ENCODE results near the gene MYO1F.

MYO1F gene

DNA sequence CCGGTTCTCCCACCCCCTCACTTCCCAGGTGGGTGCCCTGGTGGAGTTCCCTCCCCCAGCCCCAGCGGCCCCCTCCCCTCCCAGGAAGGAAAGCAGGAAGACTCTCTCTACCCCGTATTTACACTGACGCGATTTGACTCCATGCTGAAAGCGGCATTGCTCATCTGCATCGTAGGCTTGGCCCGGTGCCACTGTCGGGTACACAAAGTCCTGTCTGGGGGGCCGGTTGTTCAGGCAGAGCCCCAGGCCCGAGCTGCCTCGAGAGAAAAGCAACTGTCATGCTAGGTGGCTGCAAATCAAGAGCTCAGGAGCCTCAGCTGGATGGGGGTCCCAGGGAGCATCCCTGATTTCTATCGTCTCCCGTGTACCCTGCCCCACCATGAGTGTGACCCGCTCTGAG, 18.4 kb upstream of the MYO1F start:
- TF ChIP-seq CTCF (IDR thresholded peaks at IDR 0.05), result no peak
- no peaks in the 10 kb centered on the region for H3K27me3 ChIP-seq
- no peaks in the 10 kb centered on the region for H3K9me3 ChIP-seq
- no peak overlapping the region for H3K4me3 ChIP-seq
- intact Hi-C loops (cut with DNase I; ENCODE audit: low total_unique reads), result no loop called here
- no peak for DNase-seq
- peak overlapping the region in 1 of 2 donors; percentile 10 for H3K27ac ChIP-seq
- peaks cover 0 to 34% (median 17%) of the 10 kb centered on the region in 4 donors for H3K4me1 ChIP-seq
- H3K36me3 ChIP-seq, result peaks cover 40 to 61% (median 55%) of the 10 kb centered on the region in 3 donors

GRCh38 chr19:8593931-8594330, 16.7 kb upstream of the MYO1F start:
- no peak for DNase-seq
- Histone ChIP-seq H3K4me3 (no peak overlapping the region), H3K36me3 (peaks cover 30 to 55% (median 40%) of the 10 kb centered on the region in 3 donors), H3K27me3 (no peaks in the 10 kb centered on the region), H3K4me1 (peaks cover 0 to 34% (median 17%) of the 10 kb centered on the region in 4 donors), H3K9me3 (no peaks in the 10 kb centered on the region), H3K27ac (peak overlapping the region; percentile 23 to 48)
- TF ChIP-seq CTCF (IDR thresholded peaks at IDR 0.05), result peak; percentile 21 to 41
- intact Hi-C loops (cut with DNase I; ENCODE audit: low total_unique reads), result no loop called here

- Histone ChIP-seq H3K9me3 (no peaks in the 10 kb centered on the region), H3K36me3 (peaks cover 22 to 55% (median 40%) of the 10 kb centered on the region in 3 donors), H3K4me1 (peaks cover 0 to 34% (median 17%) of the 10 kb centered on the region in 4 donors), H3K4me3 (peak overlapping the region; percentile 42 to 49), H3K27me3 (no peaks in the 10 kb centered on the region), H3K27ac (peak overlapping the region; percentile 50 to 53)
- TF ChIP-seq CTCF (IDR thresholded peaks at IDR 0.05), result no peak
- peak; percentile 99 for DNase-seq
- intact Hi-C loops (cut with DNase I; ENCODE audit: low total_unique reads), result no loop called here
Observed at GRCh38 chr19:8592231-8593009, 15.2 kb upstream of the MYO1F start.

- no peak for DNase-seq
- H3K27me3 ChIP-seq, result no peaks in the 10 kb centered on the region
- no peak overlapping the region for H3K27ac ChIP-seq
- intact Hi-C loops (cut with DNase I; ENCODE audit: low total_unique reads), result no loop called here
- H3K36me3 ChIP-seq, result peaks cover 23 to 57% (median 39%) of the 10 kb centered on the region in 3 donors
- no peak for TF ChIP-seq CTCF (IDR thresholded peaks at IDR 0.05)
- no peak overlapping the region for H3K4me3 ChIP-seq
- H3K4me1 ChIP-seq, result peaks cover 0 to 25% (median 15%) of the 10 kb centered on the region in 4 donors
- no peaks in the 10 kb centered on the region for H3K9me3 ChIP-seq
Observed at GRCh38 chr19:8589177-8589714, 12.0 kb upstream of the MYO1F start.

GRCh38 chr19:8585894-8586750, 8.9 kb upstream of the MYO1F start:
- peak; percentile 15 to 41 for TF ChIP-seq CTCF (IDR thresholded peaks at IDR 0.05)
- no peaks in the 10 kb centered on the region for H3K4me1 ChIP-seq
- H3K27ac ChIP-seq, result no peak overlapping the region
- no peaks in the 10 kb centered on the region for H3K27me3 ChIP-seq
- peaks cover 33 to 77% (median 55%) of the 10 kb centered on the region in 3 donors for H3K36me3 ChIP-seq
- H3K9me3 ChIP-seq, result no peaks in the 10 kb centered on the region
- no peak for DNase-seq
- intact Hi-C loops (cut with DNase I; ENCODE audit: low total_unique reads), result no loop called here
- no peak overlapping the region for H3K4me3 ChIP-seq
